ENCODE results near the gene TAF10.

TAF10 gene

DNA sequence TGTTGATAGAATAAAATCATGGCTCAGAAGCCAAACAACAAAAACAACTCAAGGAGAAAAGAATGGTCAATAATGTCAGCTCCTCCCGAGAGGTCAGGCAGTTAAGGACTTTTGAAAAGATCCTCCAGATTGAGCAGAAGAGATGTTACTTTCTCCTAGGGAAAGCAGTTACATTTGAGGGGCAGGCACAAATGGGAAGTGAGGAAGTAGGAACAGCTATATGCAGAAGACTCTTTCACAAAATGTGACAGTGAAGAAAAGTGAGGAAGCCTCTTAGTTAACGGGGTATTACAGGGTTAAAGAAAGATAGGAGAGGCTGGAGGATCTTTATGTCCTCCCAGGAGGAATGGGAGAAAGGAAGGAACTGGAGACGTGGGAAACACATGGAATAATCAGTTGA lies 40.2 kb upstream of the TAF10 start:
- no peak overlapping the region for H3K4me3 Mint-ChIP-seq
- H3K4me1 Mint-ChIP-seq: peaks cover 9% of the 10 kb centered on the region
- H3K36me3 Mint-ChIP-seq (ENCODE audit: low read depth): no peaks in the 10 kb centered on the region
- no peak for TF ChIP-seq CTCF (IDR thresholded peaks at IDR 0.05; ENCODE audit: unreplicated experiment in 3 of 3)
- no peak overlapping the region for H3K27ac Mint-ChIP-seq
- no peaks in the 10 kb centered on the region for H3K9me3 Mint-ChIP-seq
- H3K27me3 Mint-ChIP-seq (ENCODE audit: low read depth): peaks cover 4% of the 10 kb centered on the region

- H3K27ac Mint-ChIP-seq: no peak overlapping the region
- TF ChIP-seq CTCF (IDR thresholded peaks at IDR 0.05; ENCODE audit: unreplicated experiment in 3 of 3): no peak
- H3K36me3 Mint-ChIP-seq (ENCODE audit: low read depth): no peaks in the 10 kb centered on the region
- H3K9me3 Mint-ChIP-seq: no peaks in the 10 kb centered on the region
- no peak overlapping the region for H3K4me3 Mint-ChIP-seq
- H3K27me3 Mint-ChIP-seq (ENCODE audit: low read depth): no peaks in the 10 kb centered on the region
- no peaks in the 10 kb centered on the region for H3K4me1 Mint-ChIP-seq
These were observed 39.0 kb upstream of the TAF10 start for GRCh38 chr11:6650980-6651379.

- Mint-ChIP-seq H3K27me3 (ENCODE audit: low read depth) (no peaks in the 10 kb centered on the region), H3K9me3 (no peaks in the 10 kb centered on the region), H3K4me1 (no peaks in the 10 kb centered on the region), H3K4me3 (no peak overlapping the region), H3K27ac (no peak overlapping the region), H3K36me3 (ENCODE audit: low read depth) (peaks cover 6% of the 10 kb centered on the region)
- no peak for TF ChIP-seq CTCF (IDR thresholded peaks at IDR 0.05; ENCODE audit: unreplicated experiment in 3 of 3)
These were observed 38.1 kb upstream of the TAF10 start for GRCh38 chr11:6650104-6650503.

DNA sequence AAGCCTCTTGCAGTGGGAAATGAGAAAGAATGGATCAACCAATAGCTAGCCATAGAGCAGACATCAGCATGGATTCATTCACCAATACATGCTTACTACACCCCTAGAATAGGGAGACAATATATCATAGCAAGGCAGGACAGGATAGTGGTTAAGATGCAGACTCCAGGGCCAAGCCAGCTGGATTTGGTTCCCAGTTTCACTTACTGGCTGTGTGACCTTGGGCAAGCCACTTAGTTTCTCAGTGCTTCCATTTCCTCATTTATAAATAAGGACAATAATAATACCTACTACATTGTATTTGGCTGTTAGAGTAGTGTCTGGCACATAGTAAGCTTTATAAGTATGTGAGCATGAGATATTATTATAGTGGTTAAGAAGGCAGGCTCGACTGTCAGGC lies 36.5 kb upstream of the TAF10 start:
- no peak for TF ChIP-seq CTCF (IDR thresholded peaks at IDR 0.05; ENCODE audit: unreplicated experiment in 3 of 3)
- Mint-ChIP-seq H3K9me3 (no peaks in the 10 kb centered on the region), H3K27ac (no peak overlapping the region), H3K4me3 (no peak overlapping the region), H3K27me3 (ENCODE audit: low read depth) (no peaks in the 10 kb centered on the region), H3K4me1 (no peaks in the 10 kb centered on the region), H3K36me3 (ENCODE audit: low read depth) (peaks cover 10% of the 10 kb centered on the region)

GRCh38 chr11:6647836-6648235 lies 35.8 kb upstream of the TAF10 start:
- TF ChIP-seq CTCF (IDR thresholded peaks at IDR 0.05; ENCODE audit: unreplicated experiment in 3 of 3): no peak
- H3K4me1 Mint-ChIP-seq: no peaks in the 10 kb centered on the region
- H3K27ac Mint-ChIP-seq: no peak overlapping the region
- H3K4me3 Mint-ChIP-seq: no peak overlapping the region
- no peaks in the 10 kb centered on the region for H3K9me3 Mint-ChIP-seq
- no peaks in the 10 kb centered on the region for H3K27me3 Mint-ChIP-seq (ENCODE audit: low read depth)
- peaks cover 10% of the 10 kb centered on the region for H3K36me3 Mint-ChIP-seq (ENCODE audit: low read depth)

GRCh38 chr11:6646918-6647679 lies 35.1 kb upstream of the TAF10 start:
- Mint-ChIP-seq H3K27me3 (ENCODE audit: low read depth) (no peaks in the 10 kb centered on the region), H3K4me3 (no peak overlapping the region), H3K9me3 (no peaks in the 10 kb centered on the region), H3K36me3 (ENCODE audit: low read depth) (peaks cover 10% of the 10 kb centered on the region), H3K4me1 (no peaks in the 10 kb centered on the region), H3K27ac (no peak overlapping the region)
- no peak for TF ChIP-seq CTCF (IDR thresholded peaks at IDR 0.05; ENCODE audit: unreplicated experiment in 3 of 3)
